Adipocyte (in vitro differentiated cells): ENCODE data around the gene BRMS1L.
"Not testable (repeated sequence)": the region's sequence is repeated elsewhere in the genome, so short reads cannot be mapped to it uniquely, and the experiment has no call there.

Source experiments
- DNase-seq: peaks from one replicate; pipeline ENCODE4 v3.0.0-alpha.2; 2015; ENCODE audit warnings: low read depth
- H3K27me3 ChIP-seq: replicated peaks from 2 replicates; pipeline ENCODE4 v1.7.0; 2013; ENCODE audit warnings: mild to moderate bottlenecking, low read length, moderate library complexity; ENCODE audit not compliant: control insufficient read depth, insufficient read depth
- H3K36me3 ChIP-seq: 2 replicates; pipeline ENCODE4 v1.7.0; 2013; ENCODE audit warnings: low read length, mild to moderate bottlenecking, moderate library complexity; ENCODE audit not compliant: control insufficient read depth, insufficient read depth, severe bottlenecking
- H3K4me1 ChIP-seq: 2 replicates; pipeline ENCODE4 v1.7.0; 2013; ENCODE audit warnings: mild to moderate bottlenecking, low read length, moderate library complexity; ENCODE audit not compliant: control insufficient read depth, insufficient read depth
- H3K4me3 ChIP-seq: 2 replicates; pipeline ENCODE4 v1.7.0; 2013; ENCODE audit warnings: mild to moderate bottlenecking, low read length, moderate library complexity
- H3K9ac ChIP-seq: 2 replicates; pipeline ENCODE4 v1.7.0; 2013; ENCODE audit warnings: mild to moderate bottlenecking, low read length, moderate library complexity
- H3K9me3 ChIP-seq: 2 replicates; pipeline ENCODE4 v1.7.0; 2013; ENCODE audit warnings: mild to moderate bottlenecking, low read length, moderate library complexity; ENCODE audit not compliant: control insufficient read depth

Gene BRMS1L

GRCh38 chr14:35826218-35826951 lies at the start of gene BRMS1L:
BRMS1L (plus strand) TSS chr14:35826338; CDS start chr14:35826517, 179 bp downstream.
- H3K4me1 ChIP-seq: peaks cover 15% of the 10 kb centered on the region
- peaks cover under 1% of the 10 kb centered on the region for H3K36me3 ChIP-seq
- peak within 1 kb of the TSS; percentile 100 for H3K4me3 ChIP-seq
- H3K27me3 ChIP-seq: no peaks in the 10 kb centered on the region
- no peaks in the 10 kb centered on the region for H3K9me3 ChIP-seq
- H3K9ac ChIP-seq: peak within 1 kb of the TSS; percentile 92
- peak; percentile 99 for DNase-seq

- Histone ChIP-seq H3K27me3 (no peaks in the 10 kb centered on the region), H3K9ac (no peak overlapping the region), H3K9me3 (peaks cover 16% of the 10 kb centered on the region), H3K36me3 (peaks cover 9% of the 10 kb centered on the region), H3K4me1 (no peaks in the 10 kb centered on the region), H3K4me3 (no peak overlapping the region)
- no peak for DNase-seq
Observed at GRCh38 chr14:35776823-35777222, 49.3 kb upstream of the BRMS1L start.

GRCh38 chr14:35777550-35777949 lies 48.6 kb upstream of the BRMS1L start:
- H3K36me3 ChIP-seq, H3K4me3 ChIP-seq, DNase-seq, H3K9ac ChIP-seq, H3K27me3 ChIP-seq, H3K4me1 ChIP-seq: not testable (repeated sequence)
- peaks cover 17% of the 10 kb centered on the region for H3K9me3 ChIP-seq

GRCh38 chr14:35779368-35779767 lies 46.8 kb upstream of the BRMS1L start:
- Histone ChIP-seq H3K27me3 (no peaks in the 10 kb centered on the region), H3K9me3 (peaks cover 17% of the 10 kb centered on the region), H3K9ac (no peak overlapping the region), H3K4me1 (no peaks in the 10 kb centered on the region), H3K36me3 (peaks cover 9% of the 10 kb centered on the region), H3K4me3 (no peak overlapping the region)
- no peak for DNase-seq

GRCh38 chr14:35783699-35784098 lies 42.4 kb upstream of the BRMS1L start:
- no peaks in the 10 kb centered on the region for H3K36me3 ChIP-seq
- no peak overlapping the region for H3K9ac ChIP-seq
- no peak for DNase-seq
- no peaks in the 10 kb centered on the region for H3K4me1 ChIP-seq
- H3K9me3 ChIP-seq: peaks cover 17% of the 10 kb centered on the region
- H3K27me3 ChIP-seq: no peaks in the 10 kb centered on the region
- no peak overlapping the region for H3K4me3 ChIP-seq

- Histone ChIP-seq H3K4me1 (no peaks in the 10 kb centered on the region), H3K9ac (no peak overlapping the region), H3K27me3 (no peaks in the 10 kb centered on the region), H3K36me3 (no peaks in the 10 kb centered on the region), H3K4me3 (no peak overlapping the region), H3K9me3 (peaks cover under 1% of the 10 kb centered on the region)
- no peak for DNase-seq
Observed at GRCh38 chr14:35786856-35787255, 39.3 kb upstream of the BRMS1L start.

GRCh38 chr14:35789651-35790050 lies 36.5 kb upstream of the BRMS1L start:
- Histone ChIP-seq H3K27me3 (no peaks in the 10 kb centered on the region), H3K9me3 (no peaks in the 10 kb centered on the region), H3K9ac (no peak overlapping the region), H3K4me3 (no peak overlapping the region), H3K4me1 (no peaks in the 10 kb centered on the region), H3K36me3 (no peaks in the 10 kb centered on the region)
- no peak for DNase-seq

- Histone ChIP-seq H3K4me1 (no peaks in the 10 kb centered on the region), H3K36me3 (no peaks in the 10 kb centered on the region), H3K9me3 (no peaks in the 10 kb centered on the region), H3K27me3 (no peaks in the 10 kb centered on the region), H3K4me3 (no peak overlapping the region), H3K9ac (no peak overlapping the region)
- no peak for DNase-seq
Observed at GRCh38 chr14:35797796-35798195, 28.3 kb upstream of the BRMS1L start.

- Histone ChIP-seq H3K9me3 (no peaks in the 10 kb centered on the region), H3K4me1 (peaks cover 21% of the 10 kb centered on the region), H3K27me3 (no peaks in the 10 kb centered on the region), H3K9ac (no peak overlapping the region), H3K4me3 (no peak overlapping the region), H3K36me3 (no peaks in the 10 kb centered on the region)
- DNase-seq: no peak
Observed at GRCh38 chr14:35806006-35806907, 19.9 kb upstream of the BRMS1L start.

GRCh38 chr14:35807131-35807961 lies 18.8 kb upstream of the BRMS1L start:
- Histone ChIP-seq H3K27me3 (no peaks in the 10 kb centered on the region), H3K36me3 (no peaks in the 10 kb centered on the region), H3K4me3 (peak overlapping the region; percentile 85), H3K9ac (peak overlapping the region; percentile 84), H3K9me3 (no peaks in the 10 kb centered on the region), H3K4me1 (peaks cover 21% of the 10 kb centered on the region)
- peak; percentile 14 for DNase-seq
